Daoy (cell line): ENCODE results near the gene WIPI1. TPM values are rescaled to one million over a fixed set of nuclear protein-coding genes. Genes with fewer than 3 reads are reported as not detected.
"Not testable (repeated sequence)": the region's sequence is repeated elsewhere in the genome, so short reads cannot be mapped to it uniquely, and the experiment has no call there.

ENCODE experiments used
- DNase-seq: peaks from one replicate; pipeline ENCODE4 v3.0.0-alpha.2; 2015; ENCODE audit warnings: low read depth
- total RNA-seq: library from RNA; depleted of rRNA; stranded (reverse); fragments of >200 nt; shearing (Covaris generic); gene quantifications from 2 replicates; pipeline ENCODE4 v1.2.3, GENCODE V29; 2014; rRNA removed

WIPI1 gene
- 13.4 and 33.7 TPM in 2 replicates for total RNA-seq

GRCh38 chr17:68457168-68457538 is at the start of gene WIPI1:
TSS of gene WIPI1 (minus strand) at chr17:68457496. CDS start at chr17:68457421, 75 bp downstream.
- no peak for DNase-seq

- DNase-seq = no peak
Measured at GRCh38 chr17:68505951-68506350, 48.7 kb upstream of the WIPI1 start.

- DNase-seq = no peak
Measured at GRCh38 chr17:68501074-68501473, 43.8 kb upstream of the WIPI1 start.

GRCh38 chr17:68499587-68499986 is 42.3 kb upstream of the WIPI1 start:
- DNase-seq = no peak

GRCh38 chr17:68498479-68499326 is 41.4 kb upstream of the WIPI1 start:
- DNase-seq = no peak

GRCh38 chr17:68497885-68498319 is 40.6 kb upstream of the WIPI1 start:
- DNase-seq = no peak

- no peak for DNase-seq
Measured at GRCh38 chr17:68495081-68495480, 37.8 kb upstream of the WIPI1 start.

- DNase-seq = not testable (repeated sequence)
Measured at GRCh38 chr17:68492394-68493054, 35.2 kb upstream of the WIPI1 start.

GRCh38 chr17:68491381-68492231 is 34.3 kb upstream of the WIPI1 start:
- DNase-seq = peak; percentile 15

GRCh38 chr17:68489919-68490318 is 32.6 kb upstream of the WIPI1 start:
- no peak for DNase-seq

- DNase-seq = no peak
Measured at GRCh38 chr17:68484458-68484857, 27.2 kb upstream of the WIPI1 start.

GRCh38 chr17:68482576-68483041 is 25.3 kb upstream of the WIPI1 start:
- DNase-seq = no peak

- DNase-seq = no peak
Measured at GRCh38 chr17:68480885-68481284, 23.6 kb upstream of the WIPI1 start.

GRCh38 chr17:68470961-68471360 is 13.7 kb upstream of the WIPI1 start:
- no peak for DNase-seq

GRCh38 chr17:68468788-68469187 is 11.5 kb upstream of the WIPI1 start:
- DNase-seq = no peak

- DNase-seq = no peak
Measured at GRCh38 chr17:68468334-68468733, 11.0 kb upstream of the WIPI1 start.

GRCh38 chr17:68463211-68464019 is 6.1 kb upstream of the WIPI1 start:
- no peak for DNase-seq

- peak; percentile 79 for DNase-seq
Measured at GRCh38 chr17:68462381-68463210, 5.3 kb upstream of the WIPI1 start.

- no peak for DNase-seq
Measured at GRCh38 chr17:68461589-68461988, 4.3 kb upstream of the WIPI1 start.

- DNase-seq = no peak
Measured at GRCh38 chr17:68461122-68461539, 3.8 kb upstream of the WIPI1 start.
